PFSK-1 (cell line): ENCODE measurements around the gene FAM13C.

Source experiments
- FOXP2 ChIP-seq: optimal IDR thresholded peaks from 2 replicates; pipeline ENCODE3; 2011; ENCODE audit warnings: borderline replicate concordance, control low read depth, inconsistent platforms; ENCODE audit not compliant: insufficient read depth; ENCODE audit errors: extremely low read length, extremely low read depth
- POLR2AphosphoS5 ChIP-seq: IDR thresholded peaks from 2 replicates; pipeline ENCODE4 v1.6.1; 2012; ENCODE audit warnings: low read depth, mild to moderate bottlenecking, control low read depth, low read length, moderate library complexity
- REST ChIP-seq, 2 experiments: IDR thresholded peaks; 2 replicates each; pipeline versions ENCODE4 v1.6.1 to v1.8.0; 2011 to 2012; ENCODE audit warnings: low read depth in 2 of 2, low read length in 2 of 2, control low read depth in 1 of 2, inconsistent platforms in 1 of 2, mild to moderate bottlenecking in 1 of 2, moderate library complexity in 1 of 2; ENCODE audit not compliant: insufficient read depth in 1 of 2
- SIN3A ChIP-seq: IDR thresholded peaks from 2 replicates; pipeline ENCODE4 v1.6.1; 2012; ENCODE audit warnings: mild to moderate bottlenecking, low read length, moderate library complexity, borderline replicate concordance; ENCODE audit not compliant: insufficient read depth
- TAF1 ChIP-seq: IDR thresholded peaks from 2 replicates; pipeline ENCODE4 v1.6.1; 2012; ENCODE audit warnings: low read length, control low read depth, borderline replicate concordance; ENCODE audit not compliant: insufficient read depth

Gene FAM13C

DNA sequence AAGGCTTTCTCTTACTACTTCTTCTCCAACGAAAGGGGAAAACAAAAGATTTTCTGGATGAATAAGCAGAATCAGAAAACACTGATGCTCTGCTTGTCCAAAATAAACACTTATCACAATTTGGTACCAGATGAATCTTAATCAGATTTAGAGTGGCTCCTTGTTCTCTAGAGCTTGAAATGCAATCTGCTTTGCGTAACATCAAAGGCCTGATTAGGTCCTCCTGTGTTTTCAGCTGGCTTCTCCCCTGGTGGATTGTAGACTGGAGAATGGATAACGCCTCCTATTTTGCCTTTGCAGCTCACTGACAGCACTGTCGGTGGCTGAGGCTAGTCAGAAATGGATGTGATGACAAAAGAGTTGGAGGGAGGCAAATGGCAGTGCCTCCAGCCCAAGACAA, 91.2 kb downstream of the FAM13C start:
- TF ChIP-seq POLR2AphosphoS5: no peak
- TF ChIP-seq FOXP2: no peak
- no peak for TF ChIP-seq SIN3A
- TF ChIP-seq TAF1: no peak
- no peak for TF ChIP-seq REST (IDR thresholded peaks at IDR 0.05; ENCODE audit: insufficient read depth in 1 of 2, low read depth in 2 of 2, low read length in 2 of 2)

DNA sequence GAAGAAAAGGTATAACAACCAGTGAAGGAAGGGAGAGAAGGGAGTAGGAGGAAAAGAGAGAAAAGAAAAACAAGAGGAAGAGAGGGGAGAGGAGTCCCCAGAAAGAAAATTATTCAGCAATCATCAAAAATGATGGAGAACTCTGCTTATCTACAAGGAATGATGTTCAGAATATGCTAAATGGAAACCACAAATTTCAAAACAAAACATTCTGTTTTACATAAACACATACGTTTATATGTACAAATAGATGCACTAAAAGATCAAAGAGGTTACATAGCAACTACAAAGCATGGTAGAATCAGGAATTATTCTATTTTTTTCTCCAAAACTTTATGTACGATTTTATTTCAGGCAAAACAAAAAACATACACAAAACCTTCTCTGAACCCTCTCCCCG, 91.9 kb downstream of the FAM13C start:
- no peak for TF ChIP-seq TAF1
- TF ChIP-seq SIN3A: no peak
- no peak for TF ChIP-seq REST (IDR thresholded peaks at IDR 0.05; ENCODE audit: insufficient read depth in 1 of 2, low read depth in 2 of 2, low read length in 2 of 2)
- no peak for TF ChIP-seq FOXP2
- no peak for TF ChIP-seq POLR2AphosphoS5

DNA sequence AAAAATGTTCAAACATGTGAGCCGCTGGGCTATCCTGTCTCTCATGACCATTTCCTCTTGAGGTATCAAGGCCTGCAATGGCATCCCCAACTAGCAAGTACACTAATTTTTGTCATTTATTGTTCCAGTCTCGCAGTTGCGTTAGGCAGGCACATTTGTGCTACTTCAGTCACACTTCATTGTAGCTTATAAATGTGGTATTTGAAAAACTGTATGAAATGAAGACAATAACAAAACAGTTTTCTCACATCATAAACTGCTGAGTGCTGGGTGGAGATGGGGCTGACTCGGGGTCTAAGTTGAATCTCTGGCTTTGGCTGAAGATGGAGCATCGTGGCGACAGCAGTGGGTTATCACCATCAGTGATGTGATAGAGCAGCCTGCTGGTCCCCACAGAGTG, 92.7 kb downstream of the FAM13C start:
- TF ChIP-seq FOXP2 (no peak), REST (IDR thresholded peaks at IDR 0.05; ENCODE audit: insufficient read depth in 1 of 2, low read depth in 2 of 2, low read length in 2 of 2) (no peak), TAF1 (no peak), SIN3A (no peak), POLR2AphosphoS5 (no peak)

DNA sequence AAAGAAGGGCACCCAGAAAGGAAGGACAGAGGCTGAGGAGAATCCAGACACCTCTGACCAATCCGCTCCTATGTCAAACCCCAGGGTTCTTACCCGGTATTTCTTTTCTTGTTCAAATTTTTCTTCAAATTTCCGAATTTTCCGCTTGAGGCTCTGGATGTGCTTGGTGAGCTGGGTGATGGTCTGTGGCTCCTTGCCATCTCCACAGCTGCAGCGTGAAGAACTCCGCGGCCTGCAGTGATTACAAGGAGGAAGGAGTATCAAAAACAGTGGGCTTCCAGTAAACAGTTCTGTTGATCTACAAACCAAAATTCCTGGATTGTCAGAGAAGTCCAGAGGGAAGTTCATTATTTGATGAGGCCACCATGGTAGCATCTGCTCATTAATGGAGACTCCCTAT, 93.9 kb downstream of the FAM13C start:
- TF ChIP-seq REST (IDR thresholded peaks at IDR 0.05; ENCODE audit: insufficient read depth in 1 of 2, low read depth in 2 of 2, low read length in 2 of 2): no peak
- TF ChIP-seq TAF1: no peak
- TF ChIP-seq FOXP2: no peak
- no peak for TF ChIP-seq POLR2AphosphoS5
- TF ChIP-seq SIN3A: no peak

- TF ChIP-seq FOXP2 (no peak), SIN3A (no peak), POLR2AphosphoS5 (no peak), REST (IDR thresholded peaks at IDR 0.05; ENCODE audit: insufficient read depth in 1 of 2, low read depth in 2 of 2, low read length in 2 of 2) (no peak), TAF1 (no peak)
Observed at GRCh38 chr10:59266321-59266720, 96.0 kb downstream of the FAM13C start.
